Natural killer cell treated with Interleukin-12 subunit alpha and Interleukin-12 subunit beta and Interleukin-15 and Interleukin-18, amount 100 ng/mL, for 72 hours (primary cell): ENCODE measurements around the gene DPEP2NB. TPM values are rescaled to one million over a fixed set of nuclear protein-coding genes. Genes with fewer than 3 reads are reported as not detected.
"Not testable (repeated sequence)": the region's sequence is repeated elsewhere in the genome, so short reads cannot be mapped to it uniquely, and the experiment has no call there.

Source experiments
- ATAC-seq, 2 donors: fragments of 150-1000 bp; cut with Tn5 transposase in 1 of 2; sonication (Bioruptor Pico), chemical (Tn5 transposase) in 1 of 2; 2 replicates each; pipeline ENCODE4 v1.10.0; 2021
- DNase-seq: peaks from one replicate; pipeline ENCODE4 v3.0.0; 2022; ENCODE audit warnings: low spot score
- H3K27ac Mint-ChIP-seq, 2 donors: 1 replicate in 1 of 2; 2 replicates in 1 of 2; pipeline ENCODE4 v1.8.0; 2022; ENCODE audit warnings: mixed read lengths in 2 of 2, mild to moderate bottlenecking in 1 of 2, moderate library complexity in 1 of 2
- H3K27me3 Mint-ChIP-seq, 2 donors: 1 replicate in 1 of 2; 2 replicates in 1 of 2; pipeline ENCODE4 v1.8.0; 2022; ENCODE audit warnings: mixed read lengths in 2 of 2
- H3K36me3 Mint-ChIP-seq: one replicate; pipeline ENCODE4 v1.8.0; 2022; ENCODE audit warnings: mixed read lengths
- H3K4me1 Mint-ChIP-seq, 2 donors: 1 replicate in 1 of 2; 2 replicates in 1 of 2; pipeline ENCODE4 v1.8.0; 2022; ENCODE audit warnings: low read depth in 2 of 2, mixed read lengths in 2 of 2, mild to moderate bottlenecking in 1 of 2
- H3K4me3 Mint-ChIP-seq: one replicate; pipeline ENCODE4 v1.8.0; 2022; ENCODE audit warnings: mixed read lengths
- H3K9me3 Mint-ChIP-seq: 2 replicates; pipeline ENCODE4 v1.8.0; 2022; ENCODE audit warnings: mixed read lengths
- total RNA-seq, 2 donors: library from RNA; stranded (reverse); gene quantifications; one replicate each; pipeline ENCODE4 v1.2.3, GENCODE V29; 2022

DPEP2NB gene
- total RNA-seq, 2 donors from 2014 or later, result not detected

GRCh38 chr16:67987460-67988160 is 28.1 kb downstream of the DPEP2NB start:
- Mint-ChIP-seq H3K36me3 (no peaks in the 10 kb centered on the region), H3K4me3 (no peak overlapping the region), H3K9me3 (no peaks in the 10 kb centered on the region), H3K27me3 (no peaks in the 10 kb centered on the region), H3K27ac (peak overlapping the region; percentile 45 to 93), H3K4me1 (peaks cover 27 to 37% of the 10 kb centered on the region in 2 donors)
- ATAC-seq, result no peak
- no peak for DNase-seq

GRCh38 chr16:67986949-67987348 is 28.8 kb downstream of the DPEP2NB start:
- Mint-ChIP-seq H3K27me3 (no peaks in the 10 kb centered on the region), H3K4me1 (peaks cover 27 to 35% of the 10 kb centered on the region in 2 donors), H3K4me3 (no peak overlapping the region), H3K27ac (peak overlapping the region in 1 of 2 donors; percentile 93), H3K9me3 (no peaks in the 10 kb centered on the region), H3K36me3 (no peaks in the 10 kb centered on the region)
- ATAC-seq, result no peak
- no peak for DNase-seq

GRCh38 chr16:67982011-67982696 is 33.6 kb downstream of the DPEP2NB start:
- ATAC-seq (no peak), DNase-seq (no peak)
- H3K27ac Mint-ChIP-seq, result no peak overlapping the region
- H3K9me3 Mint-ChIP-seq, result no peaks in the 10 kb centered on the region
- no peaks in the 10 kb centered on the region for H3K36me3 Mint-ChIP-seq
- H3K27me3 Mint-ChIP-seq, result no peaks in the 10 kb centered on the region
- H3K4me1 Mint-ChIP-seq, result peaks cover 16 to 20% of the 10 kb centered on the region in 2 donors
- no peak overlapping the region for H3K4me3 Mint-ChIP-seq

- H3K9me3 Mint-ChIP-seq, result no peaks in the 10 kb centered on the region
- peaks cover 16 to 19% of the 10 kb centered on the region in 2 donors for H3K4me1 Mint-ChIP-seq
- H3K27ac Mint-ChIP-seq, result no peak within 1 kb of the TSS
- no peaks in the 10 kb centered on the region for H3K27me3 Mint-ChIP-seq
- ATAC-seq (no peak), DNase-seq (no peak)
- no peaks in the 10 kb centered on the region for H3K36me3 Mint-ChIP-seq
- H3K4me3 Mint-ChIP-seq, result no peak within 1 kb of the TSS
Observed at GRCh38 chr16:67979955-67980678, 35.6 kb downstream of the DPEP2NB start, which contains the start of gene DPEP3. TSS of gene DPEP3 (minus strand) at chr16:67980499. CDS start at chr16:67980380, 119 bp downstream.

- Mint-ChIP-seq H3K27me3 (no peaks in the 10 kb centered on the region), H3K9me3 (no peaks in the 10 kb centered on the region), H3K4me1 (peaks cover 0 to under 1% of the 10 kb centered on the region in 2 donors), H3K36me3 (no peaks in the 10 kb centered on the region), H3K4me3 (no peak overlapping the region), H3K27ac (no peak overlapping the region)
- ATAC-seq (no peak), DNase-seq (no peak)
Observed at GRCh38 chr16:67977469-67978227, 38.1 kb downstream of the DPEP2NB start.

GRCh38 chr16:67977005-67977404 is 38.7 kb downstream of the DPEP2NB start:
- no peak for DNase-seq
- Mint-ChIP-seq H3K4me3 (no peak overlapping the region), H3K9me3 (no peaks in the 10 kb centered on the region), H3K27ac (no peak overlapping the region), H3K36me3 (no peaks in the 10 kb centered on the region), H3K27me3 (no peaks in the 10 kb centered on the region), H3K4me1 (no peaks in the 10 kb centered on the region)
- no peak for ATAC-seq

GRCh38 chr16:67976205-67976604 is 39.5 kb downstream of the DPEP2NB start:
- DNase-seq (no peak), ATAC-seq (no peak)
- Mint-ChIP-seq H3K27me3 (no peaks in the 10 kb centered on the region), H3K9me3 (no peaks in the 10 kb centered on the region), H3K27ac (no peak overlapping the region), H3K36me3 (no peaks in the 10 kb centered on the region), H3K4me3 (no peak overlapping the region), H3K4me1 (no peaks in the 10 kb centered on the region)

GRCh38 chr16:67975321-67976105 is 40.2 kb downstream of the DPEP2NB start:
- H3K9me3 Mint-ChIP-seq, result no peaks in the 10 kb centered on the region
- ATAC-seq, result no peak

GRCh38 chr16:67972285-67972684 is 43.4 kb downstream of the DPEP2NB start:
- ATAC-seq, H3K27me3 Mint-ChIP-seq, H3K27ac Mint-ChIP-seq, H3K9me3 Mint-ChIP-seq, H3K36me3 Mint-ChIP-seq, DNase-seq, H3K4me3 Mint-ChIP-seq: not testable (repeated sequence)
- peaks cover 9 to 17% of the 10 kb centered on the region in 2 donors for H3K4me1 Mint-ChIP-seq

More at GRCh38 chr16:67975321-67976105, 40.2 kb downstream of the DPEP2NB start:
- H3K4me1 Mint-ChIP-seq, result no peaks in the 10 kb centered on the region
- no peaks in the 10 kb centered on the region for H3K36me3 Mint-ChIP-seq
- no peaks in the 10 kb centered on the region for H3K27me3 Mint-ChIP-seq
- H3K4me3 Mint-ChIP-seq, result no peak overlapping the region
- DNase-seq, result no peak
- H3K27ac Mint-ChIP-seq, result no peak overlapping the region

- no peak for ATAC-seq
- H3K27me3 Mint-ChIP-seq, result no peaks in the 10 kb centered on the region
- peaks cover 13 to 21% of the 10 kb centered on the region in 2 donors for H3K4me1 Mint-ChIP-seq
- H3K4me3 Mint-ChIP-seq, result no peak overlapping the region
- H3K36me3 Mint-ChIP-seq, result no peaks in the 10 kb centered on the region
- DNase-seq, result no peak
- H3K9me3 Mint-ChIP-seq, result no peaks in the 10 kb centered on the region
- peak overlapping the region in 1 of 2 donors; percentile 33 for H3K27ac Mint-ChIP-seq
Observed at GRCh38 chr16:67971111-67971510, 44.6 kb downstream of the DPEP2NB start.

- H3K4me3 Mint-ChIP-seq, result peak overlapping the region; percentile 97
- no peak for DNase-seq
- peak overlapping the region; percentile 78 to 95 for H3K27ac Mint-ChIP-seq
- peaks cover 13 to 21% of the 10 kb centered on the region in 2 donors for H3K4me1 Mint-ChIP-seq
- H3K36me3 Mint-ChIP-seq, result no peaks in the 10 kb centered on the region
- ATAC-seq, result no peak
- no peaks in the 10 kb centered on the region for H3K27me3 Mint-ChIP-seq
- H3K9me3 Mint-ChIP-seq, result no peaks in the 10 kb centered on the region
Observed at GRCh38 chr16:67969254-67970039, 46.3 kb downstream of the DPEP2NB start.
